ENCODE data around the gene PKNOX2. TPM values are rescaled to one million over a fixed set of nuclear protein-coding genes. Genes with fewer than 3 reads are reported as not detected.
"Not testable (repeated sequence)": the region's sequence is repeated elsewhere in the genome, so short reads cannot be mapped to it uniquely, and the experiment has no call there.

PKNOX2 gene
- total RNA-seq, 2 donors from 2014 or later = not detected

- no peaks in the 10 kb centered on the region for H3K4me1 Mint-ChIP-seq (ENCODE audit: low read depth in 2 of 2)
- H3K27ac Mint-ChIP-seq = no peak overlapping the region
- no peak overlapping the region for H3K4me3 Mint-ChIP-seq
- no peak for DNase-seq (ENCODE audit: low spot score)
- no peak for ATAC-seq
- no peaks in the 10 kb centered on the region for H3K36me3 Mint-ChIP-seq
- H3K9me3 Mint-ChIP-seq = no peaks in the 10 kb centered on the region
- peaks cover 22 to 36% of the 10 kb centered on the region in 2 donors for H3K27me3 Mint-ChIP-seq
Measured at GRCh38 chr11:125214601-125215565, 50.3 kb downstream of the PKNOX2 start.

DNA sequence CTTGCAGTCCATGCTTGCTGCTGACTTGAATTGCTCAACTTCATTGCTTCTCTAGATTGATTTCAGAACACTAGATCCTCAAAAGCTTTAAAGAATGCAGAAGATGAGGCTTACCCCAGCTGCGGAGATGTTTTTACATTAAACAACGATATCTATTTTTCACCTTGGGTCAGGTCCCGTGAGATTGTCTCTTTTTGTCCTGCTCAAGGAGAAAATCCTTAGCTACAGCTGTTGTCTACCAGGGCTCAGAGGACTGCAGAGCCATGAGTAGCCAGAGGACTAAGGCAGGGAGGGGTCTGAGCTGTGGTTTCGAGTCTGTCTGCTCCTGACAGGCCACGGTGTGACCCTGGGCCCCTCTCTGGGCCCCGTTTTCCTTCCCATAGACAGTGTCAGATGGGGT, 51.4 kb downstream of the PKNOX2 start:
- Mint-ChIP-seq H3K36me3 (no peaks in the 10 kb centered on the region), H3K27me3 (peaks cover 26 to 36% of the 10 kb centered on the region in 2 donors), H3K27ac (no peak overlapping the region), H3K4me1 (ENCODE audit: low read depth in 2 of 2) (no peaks in the 10 kb centered on the region), H3K4me3 (no peak overlapping the region), H3K9me3 (no peaks in the 10 kb centered on the region)
- DNase-seq (ENCODE audit: low spot score) (no peak), ATAC-seq (no peak)

DNA sequence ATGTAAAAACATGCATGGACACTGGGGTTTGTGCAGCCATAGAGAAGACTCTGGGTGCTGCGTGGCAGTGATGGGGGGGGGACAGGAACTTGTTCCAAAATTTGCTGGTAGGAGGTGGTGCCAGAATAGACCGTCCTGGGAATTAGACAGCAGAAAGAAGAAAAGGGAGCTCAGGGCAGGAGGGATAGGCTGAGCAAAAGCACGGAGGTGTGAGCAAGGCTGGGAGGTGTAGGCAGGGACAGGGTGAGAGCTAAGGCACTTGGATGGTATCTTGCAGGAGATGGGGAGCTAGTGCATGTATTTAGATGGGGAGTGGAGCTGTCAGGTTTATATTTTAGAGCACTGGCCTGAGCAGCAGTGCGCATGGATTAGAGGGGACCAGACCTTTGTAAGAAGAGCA, 53.8 kb downstream of the PKNOX2 start:
- no peak overlapping the region for H3K27ac Mint-ChIP-seq
- peaks cover 20 to 36% of the 10 kb centered on the region in 2 donors for H3K27me3 Mint-ChIP-seq

DNA sequence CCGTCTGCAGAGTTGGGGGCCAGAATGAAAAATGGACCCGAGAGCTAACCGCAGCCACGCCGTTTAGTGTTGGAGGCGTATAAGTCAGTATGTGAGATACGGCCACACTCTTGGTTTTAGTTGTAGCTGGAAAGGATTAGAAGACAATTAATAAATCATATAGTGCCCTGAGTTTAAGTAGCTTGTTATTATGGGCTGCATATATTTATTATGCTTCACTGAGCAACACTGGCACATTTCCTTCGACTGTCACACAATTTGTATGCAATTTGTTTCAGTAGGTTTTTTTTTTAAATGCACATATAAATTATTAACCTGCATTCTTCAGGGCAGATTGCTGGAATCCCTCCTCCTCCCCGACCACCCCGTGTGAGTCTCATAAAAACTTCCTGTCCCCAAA, 56.9 kb downstream of the PKNOX2 start:
- Mint-ChIP-seq H3K9me3 (no peaks in the 10 kb centered on the region), H3K27ac (no peak overlapping the region), H3K36me3 (no peaks in the 10 kb centered on the region), H3K27me3 (peaks cover 13 to 27% of the 10 kb centered on the region in 2 donors), H3K4me3 (no peak overlapping the region), H3K4me1 (ENCODE audit: low read depth in 2 of 2) (no peaks in the 10 kb centered on the region)
- no peak for DNase-seq (ENCODE audit: low spot score)
- ATAC-seq = no peak

More for the DNA sequence above, 53.8 kb downstream of the PKNOX2 start:
- H3K9me3 Mint-ChIP-seq = no peaks in the 10 kb centered on the region
- H3K36me3 Mint-ChIP-seq = no peaks in the 10 kb centered on the region
- ATAC-seq (no peak), DNase-seq (ENCODE audit: low spot score) (no peak)
- H3K4me3 Mint-ChIP-seq = no peak overlapping the region
- no peaks in the 10 kb centered on the region for H3K4me1 Mint-ChIP-seq (ENCODE audit: low read depth in 2 of 2)

DNA sequence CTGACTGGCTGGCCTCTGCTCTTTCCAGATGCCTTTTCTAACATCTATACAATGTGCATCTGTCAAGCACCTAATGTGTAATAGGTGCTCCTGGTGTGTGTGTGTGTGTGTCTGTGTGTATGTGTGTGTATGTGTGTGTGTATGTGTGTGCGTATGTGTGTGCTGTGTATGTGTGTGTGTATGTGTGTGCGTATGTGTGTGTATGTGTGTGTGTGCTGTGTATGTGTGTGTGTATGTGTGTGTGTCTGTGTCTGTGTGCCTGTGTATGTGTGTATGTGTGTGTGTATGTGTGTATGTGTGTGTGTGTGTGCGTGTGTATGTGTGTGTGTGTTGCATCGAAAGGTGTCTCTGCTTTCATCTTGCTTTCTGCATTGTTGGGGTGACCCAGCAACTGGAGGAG, 57.9 kb downstream of the PKNOX2 start:
- Mint-ChIP-seq H3K27ac (no peak overlapping the region), H3K4me1 (ENCODE audit: low read depth in 2 of 2) (no peaks in the 10 kb centered on the region), H3K36me3 (no peaks in the 10 kb centered on the region), H3K9me3 (no peaks in the 10 kb centered on the region), H3K27me3 (peaks cover 12 to 28% of the 10 kb centered on the region in 2 donors), H3K4me3 (no peak overlapping the region)
- DNase-seq (ENCODE audit: low spot score) (no peak), ATAC-seq (no peak)

DNA sequence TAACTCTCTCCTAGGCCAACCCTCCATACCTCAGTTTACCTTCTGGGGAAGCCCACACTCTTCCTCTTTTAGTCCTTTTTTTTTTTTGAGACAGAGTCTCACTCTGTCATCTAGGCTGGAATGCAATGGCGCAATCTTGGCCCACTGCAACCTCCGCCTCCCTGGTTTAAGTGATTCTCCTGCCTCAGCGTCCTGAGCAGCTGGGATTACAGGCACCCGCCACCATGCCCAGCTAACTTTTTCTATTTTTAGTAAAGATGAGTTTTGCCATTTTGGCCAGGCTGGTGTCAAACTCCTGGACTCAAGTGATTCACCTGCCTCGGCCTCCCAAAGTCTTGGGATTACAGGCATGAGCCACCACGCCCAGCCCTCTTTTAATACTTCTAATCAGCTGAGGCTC, 58.6 kb downstream of the PKNOX2 start:
- not testable (repeated sequence) for ATAC-seq; DNase-seq (ENCODE audit: low spot score); H3K4me1 Mint-ChIP-seq (ENCODE audit: low read depth in 2 of 2); H3K9me3 Mint-ChIP-seq; H3K4me3 Mint-ChIP-seq; H3K36me3 Mint-ChIP-seq; H3K27ac Mint-ChIP-seq
- H3K27me3 Mint-ChIP-seq = peaks cover 14 to 24% of the 10 kb centered on the region in 2 donors

GRCh38 chr11:125223901-125224361, 59.4 kb downstream of the PKNOX2 start:
- no peaks in the 10 kb centered on the region for H3K4me1 Mint-ChIP-seq (ENCODE audit: low read depth in 2 of 2)
- H3K27ac Mint-ChIP-seq = no peak overlapping the region
- peaks cover 10 to 22% of the 10 kb centered on the region in 2 donors for H3K27me3 Mint-ChIP-seq
- no peaks in the 10 kb centered on the region for H3K36me3 Mint-ChIP-seq
- no peak overlapping the region for H3K4me3 Mint-ChIP-seq
- ATAC-seq = no peak
- H3K9me3 Mint-ChIP-seq = no peaks in the 10 kb centered on the region
- no peak for DNase-seq (ENCODE audit: low spot score)

DNA sequence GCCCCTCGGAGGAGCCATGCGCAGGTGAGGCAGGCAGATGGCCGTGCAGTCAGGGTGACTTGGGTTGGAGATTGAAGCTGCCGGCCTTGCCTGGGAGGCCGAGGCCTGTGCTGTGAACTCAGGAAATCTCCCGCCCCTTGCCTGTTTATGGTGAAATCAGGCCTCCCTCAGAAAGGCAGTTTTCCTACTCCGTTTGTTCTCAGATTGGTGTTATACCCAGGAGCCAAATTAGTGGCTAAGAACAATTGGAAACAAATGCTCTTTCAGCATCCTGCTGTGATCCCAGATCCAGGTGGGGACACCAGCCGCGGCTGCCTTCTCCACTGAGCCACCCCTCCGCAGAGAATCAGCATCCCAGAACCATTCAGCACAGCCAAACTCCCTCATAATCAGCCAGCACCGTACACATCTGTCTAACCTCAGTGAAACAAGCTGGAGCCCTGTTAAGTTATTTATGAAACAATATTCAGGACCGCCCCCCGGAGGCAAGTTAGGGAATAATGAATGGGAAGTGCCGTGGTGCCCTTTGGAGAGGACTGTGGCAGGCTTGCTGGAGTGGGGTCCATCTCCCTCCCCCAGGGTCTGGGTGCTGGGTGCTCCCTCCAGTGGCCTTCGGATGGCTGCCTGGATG, 60.0 kb downstream of the PKNOX2 start:
- no peak for DNase-seq (ENCODE audit: low spot score)
- Mint-ChIP-seq H3K4me1 (ENCODE audit: low read depth in 2 of 2) (no peaks in the 10 kb centered on the region), H3K9me3 (no peaks in the 10 kb centered on the region), H3K4me3 (no peak overlapping the region), H3K27me3 (peaks cover 10 to 28% of the 10 kb centered on the region in 2 donors), H3K36me3 (no peaks in the 10 kb centered on the region), H3K27ac (no peak overlapping the region)
- ATAC-seq = no peak

DNA sequence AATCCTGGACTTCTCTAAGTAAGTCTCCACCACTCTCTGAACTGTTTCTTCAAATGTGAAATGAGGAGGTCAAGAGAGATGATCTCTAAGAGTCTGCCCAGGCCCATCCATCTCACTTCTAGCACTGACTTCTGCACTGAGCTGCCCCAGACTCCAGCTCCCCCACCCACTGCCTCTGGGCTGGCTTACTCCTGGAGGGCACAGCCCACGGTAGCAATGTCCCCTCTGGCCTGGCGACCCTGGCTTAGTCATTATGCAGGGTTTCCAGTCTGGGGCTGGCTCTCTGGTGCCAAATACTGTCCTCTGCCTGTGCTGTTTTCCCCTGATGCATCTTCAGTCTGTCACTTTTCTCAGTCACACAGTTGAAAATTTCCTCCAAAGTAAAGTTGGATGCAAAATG, 60.9 kb downstream of the PKNOX2 start:
- Mint-ChIP-seq H3K27ac (no peak overlapping the region), H3K4me1 (ENCODE audit: low read depth in 2 of 2) (no peaks in the 10 kb centered on the region), H3K4me3 (no peak overlapping the region), H3K9me3 (no peaks in the 10 kb centered on the region), H3K27me3 (peaks cover 7 to 32% of the 10 kb centered on the region in 2 donors), H3K36me3 (no peaks in the 10 kb centered on the region)
- DNase-seq (ENCODE audit: low spot score) (no peak), ATAC-seq (no peak)

- Mint-ChIP-seq H3K27ac (no peak overlapping the region), H3K4me3 (no peak overlapping the region), H3K36me3 (no peaks in the 10 kb centered on the region), H3K9me3 (no peaks in the 10 kb centered on the region), H3K27me3 (peaks cover 7 to 32% of the 10 kb centered on the region in 2 donors), H3K4me1 (ENCODE audit: low read depth in 2 of 2) (no peaks in the 10 kb centered on the region)
- ATAC-seq = no peak
- no peak for DNase-seq (ENCODE audit: low spot score)
Measured at GRCh38 chr11:125226031-125226430, 61.5 kb downstream of the PKNOX2 start.

- H3K4me1 Mint-ChIP-seq (ENCODE audit: low read depth in 2 of 2) = no peaks in the 10 kb centered on the region
Measured at GRCh38 chr11:125226706-125227105, 62.2 kb downstream of the PKNOX2 start.

DNA sequence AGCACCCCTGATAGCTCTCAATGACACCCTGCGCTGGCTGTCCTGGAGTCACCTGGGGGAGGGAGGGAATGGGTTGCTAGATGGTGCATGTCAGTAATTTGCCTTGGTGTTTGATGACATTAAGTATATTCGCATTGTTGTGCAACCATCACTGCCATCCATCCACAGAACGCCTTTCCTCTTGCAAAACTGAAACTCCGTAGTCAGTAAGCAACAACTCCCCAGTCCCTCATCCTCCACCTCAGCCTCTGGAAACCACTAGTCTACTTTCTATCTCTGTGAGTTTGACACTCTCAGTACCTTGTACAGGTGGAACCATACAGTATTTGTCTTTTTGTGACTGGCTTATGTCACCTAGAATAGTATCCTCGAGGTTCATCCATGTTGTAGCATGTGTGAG, 62.6 kb downstream of the PKNOX2 start:
- no peak for ATAC-seq
- Mint-ChIP-seq H3K27me3 (peaks cover 13 to 39% of the 10 kb centered on the region in 2 donors), H3K9me3 (no peaks in the 10 kb centered on the region), H3K27ac (no peak overlapping the region), H3K4me3 (no peak overlapping the region), H3K4me1 (ENCODE audit: low read depth in 2 of 2) (no peaks in the 10 kb centered on the region), H3K36me3 (no peaks in the 10 kb centered on the region)
- DNase-seq (ENCODE audit: low spot score) = no peak

More at GRCh38 chr11:125226706-125227105, 62.2 kb downstream of the PKNOX2 start:
- H3K4me3 Mint-ChIP-seq = no peak overlapping the region
- no peak for ATAC-seq
- H3K36me3 Mint-ChIP-seq = no peaks in the 10 kb centered on the region
- no peak overlapping the region for H3K27ac Mint-ChIP-seq
- no peaks in the 10 kb centered on the region for H3K9me3 Mint-ChIP-seq
- no peak for DNase-seq (ENCODE audit: low spot score)
- peaks cover 13 to 37% of the 10 kb centered on the region in 2 donors for H3K27me3 Mint-ChIP-seq

- Mint-ChIP-seq H3K4me1 (ENCODE audit: low read depth in 2 of 2) (no peaks in the 10 kb centered on the region), H3K27me3 (peaks cover 13 to 33% of the 10 kb centered on the region in 2 donors), H3K36me3 (no peaks in the 10 kb centered on the region), H3K27ac (no peak overlapping the region), H3K9me3 (no peaks in the 10 kb centered on the region), H3K4me3 (no peak overlapping the region)
- ATAC-seq (no peak), DNase-seq (ENCODE audit: low spot score) (no peak)
Measured at GRCh38 chr11:125228445-125228844, 63.9 kb downstream of the PKNOX2 start.

DNA sequence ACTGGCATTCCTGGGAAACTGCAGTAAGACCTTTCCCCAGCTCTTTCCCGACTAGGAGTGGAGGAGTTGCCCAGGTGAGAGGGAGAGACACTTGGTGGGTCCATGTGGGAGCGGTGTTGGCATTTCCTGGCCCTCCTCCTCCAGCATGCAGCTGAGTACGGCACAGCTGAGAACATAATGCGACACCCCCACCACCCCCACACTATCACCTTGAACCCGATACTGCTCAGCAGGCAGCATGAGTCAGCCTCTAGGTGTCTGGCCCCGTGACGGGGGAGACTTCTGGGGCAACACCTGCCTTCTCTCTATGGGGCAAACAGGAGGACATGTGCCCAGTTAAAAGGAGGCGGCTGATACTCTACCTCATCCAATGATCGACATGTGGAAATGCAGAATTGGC, 64.4 kb downstream of the PKNOX2 start:
- ATAC-seq (no peak), DNase-seq (ENCODE audit: low spot score) (no peak)
- Mint-ChIP-seq H3K9me3 (no peaks in the 10 kb centered on the region), H3K27me3 (peaks cover 15 to 37% of the 10 kb centered on the region in 2 donors), H3K27ac (no peak overlapping the region), H3K36me3 (no peaks in the 10 kb centered on the region), H3K4me1 (ENCODE audit: low read depth in 2 of 2) (no peaks in the 10 kb centered on the region), H3K4me3 (no peak overlapping the region)

All from natural killer cell treated with Interleukin-12 subunit alpha and Interleukin-12 subunit beta and Interleukin-15 and Interleukin-18, amount 100 ng/mL, for 72 hours (primary cell).